ENCODE results near the gene NOL12. TPM values are rescaled to one million over a fixed set of nuclear protein-coding genes. Genes with fewer than 3 reads are reported as not detected.
"Not testable (repeated sequence)": the region's sequence is repeated elsewhere in the genome, so short reads cannot be mapped to it uniquely, and the experiment has no call there.

NOL12 gene
- polyA plus RNA-seq (2014; cell fraction: cytosol; rRNA removed): 66.1 and 69.1 TPM in 2 replicates
- polyA plus RNA-seq (2014; cell fraction: nucleus; rRNA removed): 81.1 and 85.1 TPM in 2 replicates

DNA sequence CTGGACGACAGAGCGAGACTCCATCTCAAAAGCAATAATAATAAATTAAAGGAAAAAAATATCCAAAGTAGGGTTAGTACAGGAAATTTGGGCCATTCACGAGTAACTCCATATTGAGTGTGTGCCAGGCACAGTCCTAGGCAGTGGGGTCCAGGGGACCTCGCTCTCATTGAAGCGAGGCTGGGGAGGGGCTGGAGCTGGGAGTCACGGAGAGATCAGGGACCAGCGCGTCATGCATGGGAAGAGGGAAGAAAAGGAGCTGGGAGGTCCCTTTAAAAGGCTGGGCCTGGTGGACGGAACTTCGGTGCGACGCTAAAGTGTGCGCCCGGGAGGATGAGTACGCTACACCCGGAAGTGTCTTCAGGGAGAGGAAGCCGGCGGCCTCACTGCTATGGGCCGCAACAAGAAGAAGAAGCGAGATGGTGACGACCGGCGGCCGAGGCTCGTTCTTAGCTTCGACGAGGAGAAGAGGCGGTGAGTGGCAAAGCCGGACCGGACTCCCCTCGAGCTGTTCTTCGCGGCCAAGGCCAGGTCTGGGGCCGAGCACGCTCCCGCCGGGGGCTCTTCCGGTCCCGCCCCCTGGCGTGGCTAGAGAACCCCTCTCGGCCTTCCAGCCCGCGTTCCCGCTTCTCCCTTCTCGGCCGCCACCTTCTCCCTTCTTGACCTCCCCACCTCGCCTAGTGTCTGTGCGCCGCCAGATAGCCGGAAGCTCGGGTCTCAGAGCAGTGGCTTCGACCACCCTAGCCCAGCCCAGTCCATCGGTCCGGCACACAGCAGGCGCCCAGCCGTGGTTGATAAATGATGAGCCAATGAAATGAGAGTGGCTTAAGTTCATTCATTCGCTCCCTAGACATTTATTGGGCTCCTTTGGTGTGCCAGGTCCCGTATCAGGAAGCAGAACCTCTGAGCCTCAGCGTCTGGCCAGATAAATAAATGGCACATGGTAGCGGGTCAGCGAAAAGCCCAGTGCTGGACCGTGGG, at the start of gene NOL12:
NOL12 (plus strand) TSS at position 342 of the 981 bp plus-strand sequence; CDS start at position 392, 50 bp downstream.
- DNase-seq (ENCODE audit: low spot score): peak; percentile 95

DNA sequence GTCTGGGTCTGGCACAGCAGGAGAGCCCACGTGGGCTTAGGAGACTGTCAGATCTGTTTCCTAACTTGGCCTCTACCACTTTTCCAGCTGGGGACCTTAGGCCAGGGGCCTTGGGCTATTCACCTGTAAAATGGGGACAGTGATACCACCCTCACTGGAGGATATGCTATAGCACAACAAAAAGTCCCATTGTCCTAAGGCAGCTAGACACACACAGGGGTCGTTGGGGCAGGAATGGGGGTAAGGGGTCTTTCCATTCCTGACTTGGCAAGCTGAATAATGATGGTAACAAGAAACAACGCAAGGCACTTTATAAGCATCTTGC, 49.2 kb upstream of the NOL12 start:
- DNase-seq (ENCODE audit: low spot score): no peak

DNA sequence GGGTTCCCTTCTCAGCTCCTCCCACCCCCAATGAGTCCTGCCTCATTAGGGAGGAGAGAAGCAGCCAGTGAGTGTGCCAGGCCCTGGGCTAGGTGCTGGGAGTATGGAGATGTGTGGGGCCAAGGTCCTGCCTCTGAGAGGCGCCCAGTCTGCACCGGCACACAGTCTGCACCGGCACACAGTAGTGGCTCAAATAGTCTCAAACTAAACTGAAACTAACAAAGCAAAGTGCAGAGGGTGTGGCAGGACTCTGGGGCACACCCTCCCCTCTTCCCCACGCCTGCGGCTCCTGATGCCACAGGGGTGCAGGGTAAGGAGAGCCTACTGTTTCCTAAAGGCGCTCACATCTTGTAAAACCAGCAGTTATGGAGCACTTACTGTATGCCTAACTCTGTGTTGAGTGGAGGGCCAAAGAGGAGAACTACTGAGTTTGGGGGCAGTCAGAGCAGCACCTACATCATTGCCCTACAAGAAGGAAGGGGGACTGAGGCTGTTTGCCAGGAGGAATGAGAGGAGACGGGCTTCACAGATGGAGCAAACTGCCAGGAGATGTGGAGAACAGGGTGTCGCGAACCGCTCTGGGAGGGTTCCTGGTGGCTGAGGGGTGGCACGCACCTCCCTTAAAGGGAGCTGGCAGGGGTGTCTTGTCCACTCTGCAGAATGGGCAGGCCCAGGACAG, 47.6 kb upstream of the NOL12 start:
- DNase-seq (ENCODE audit: low spot score): no peak

GRCh38 chr22:37639070-37639760, 46.9 kb upstream of the NOL12 start, which contains the start of gene SH3BP1:
SH3BP1 (plus strand) TSS chr22:37639669; CDS start chr22:37639788, 119 bp downstream.
- DNase-seq (ENCODE audit: low spot score): no peak

GRCh38 chr22:37639771-37640590, 46.2 kb upstream of the NOL12 start:
- no peak for DNase-seq (ENCODE audit: low spot score)

- DNase-seq (ENCODE audit: low spot score): no peak
Measured at GRCh38 chr22:37640591-37641560, 45.3 kb upstream of the NOL12 start.

GRCh38 chr22:37641561-37641949, 44.6 kb upstream of the NOL12 start:
- no peak for DNase-seq (ENCODE audit: low spot score)

DNA sequence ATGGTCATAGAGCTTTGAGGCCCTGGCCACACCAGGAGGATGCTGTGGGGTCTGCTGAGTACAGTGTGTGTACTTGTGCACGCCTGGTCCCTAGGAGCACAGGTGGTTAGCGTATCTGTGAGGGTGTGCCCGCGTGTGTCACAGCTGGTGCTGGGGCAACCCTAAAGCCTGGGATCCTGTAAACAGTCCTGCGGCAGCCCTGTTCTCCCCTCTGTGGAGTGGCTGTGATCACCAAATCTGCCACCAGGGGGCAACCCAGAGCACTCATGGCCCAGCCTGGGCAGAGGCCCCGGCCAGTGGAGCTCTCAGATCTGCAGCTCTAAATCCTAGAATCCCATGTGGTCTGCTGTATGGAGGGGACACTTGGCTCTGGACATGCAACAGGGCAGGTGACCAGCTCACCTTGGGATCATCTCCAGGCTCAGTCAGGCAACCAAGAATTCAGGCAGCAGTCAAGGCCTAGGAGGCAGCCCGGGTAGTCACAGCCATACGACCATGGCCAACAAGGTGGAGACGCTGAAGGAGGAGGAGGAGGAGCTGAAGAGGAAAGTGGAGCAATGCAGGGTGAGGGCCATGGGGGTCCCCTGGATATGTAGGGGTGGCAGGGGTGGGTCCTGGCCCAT, 42.8 kb upstream of the NOL12 start:
- peak; percentile 75 for DNase-seq (ENCODE audit: low spot score)

- DNase-seq (ENCODE audit: low spot score): no peak
Measured at GRCh38 chr22:37647317-37647716, 38.8 kb upstream of the NOL12 start.

DNA sequence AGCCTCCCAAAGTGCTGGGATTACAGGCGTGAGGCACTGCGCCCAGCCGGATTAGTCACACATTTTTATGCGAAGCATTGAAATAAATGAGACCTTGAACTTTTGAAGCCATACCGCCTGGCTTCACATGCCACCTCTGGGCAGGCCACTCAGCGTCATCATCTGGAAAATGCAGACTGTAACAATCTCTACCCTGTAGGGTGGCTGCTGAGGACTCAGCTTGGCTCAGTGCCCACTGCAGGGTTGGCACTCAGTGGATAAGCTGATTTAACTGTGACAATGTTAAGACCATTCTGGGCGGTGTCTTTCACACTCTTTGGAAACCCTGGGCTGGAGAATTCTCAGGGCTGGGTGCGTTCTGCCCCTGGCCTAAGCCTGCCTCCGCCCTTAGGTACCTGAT, 38.2 kb upstream of the NOL12 start:
- DNase-seq (ENCODE audit: low spot score): no peak

DNA sequence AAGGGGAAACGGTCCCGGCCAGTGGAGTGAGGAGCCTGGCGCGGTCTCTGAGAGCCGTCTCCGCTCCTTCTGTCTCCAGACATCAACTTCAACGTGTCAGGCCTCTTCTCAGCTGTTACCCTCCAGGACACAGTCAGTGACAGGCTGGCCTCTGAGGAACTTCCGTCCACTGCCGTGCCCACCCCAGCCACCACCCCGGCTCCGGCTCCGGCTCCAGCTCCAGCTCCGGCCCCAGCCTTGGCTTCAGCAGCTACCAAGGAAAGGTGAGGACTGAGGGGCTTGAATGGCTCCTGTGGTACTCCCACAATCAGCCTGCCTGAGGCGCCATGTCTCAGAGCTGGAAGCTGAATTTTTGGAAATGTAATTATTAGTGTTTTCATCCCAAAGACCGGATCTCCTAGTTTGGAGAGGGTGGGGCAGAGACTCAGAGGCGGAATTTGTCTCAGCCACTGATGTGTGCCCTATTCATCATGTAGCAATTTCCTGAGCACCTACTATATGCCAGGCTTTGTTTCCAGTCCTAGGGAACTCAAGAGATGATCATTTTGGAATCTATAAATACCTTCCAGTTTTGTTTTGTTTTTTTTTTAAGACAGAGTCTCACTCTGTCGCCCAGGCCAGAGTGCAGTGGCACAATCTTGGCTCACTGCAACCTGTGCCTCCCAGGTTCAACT, 35.5 kb upstream of the NOL12 start:
- no peak for DNase-seq (ENCODE audit: low spot score)

DNA sequence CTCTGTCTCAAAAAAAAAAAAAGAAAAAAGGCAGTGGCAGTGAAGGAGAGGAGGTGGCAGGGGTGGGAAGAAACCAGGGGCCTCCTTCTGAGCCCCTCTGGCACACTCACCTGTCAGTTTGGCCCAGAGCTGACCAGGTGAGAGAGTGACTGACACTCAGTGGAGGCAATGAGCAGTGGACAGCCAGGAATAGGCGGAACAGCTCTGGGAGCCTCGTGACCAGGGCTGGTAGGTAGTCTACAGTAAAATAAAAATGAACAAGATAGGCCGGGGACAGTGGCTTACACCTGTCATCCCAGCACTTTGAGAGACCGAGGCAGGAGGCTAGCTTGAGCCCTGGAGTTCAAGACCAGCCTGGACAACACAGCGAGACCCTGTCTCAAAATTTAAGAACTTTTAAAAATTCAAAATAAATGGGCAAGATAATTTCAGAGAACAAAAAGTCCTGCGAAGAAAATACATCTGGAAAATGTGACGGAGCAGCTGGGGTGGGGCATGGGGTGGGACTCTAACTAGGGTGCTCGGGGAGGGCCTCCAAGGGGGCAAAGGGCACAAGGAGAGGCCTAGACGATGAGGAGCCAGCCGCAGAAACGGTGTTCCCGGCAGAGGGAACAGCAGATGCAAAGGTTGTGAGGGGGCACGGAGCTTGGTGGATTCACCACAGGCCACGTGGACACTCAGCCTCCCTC, 31.4 kb upstream of the NOL12 start:
- DNase-seq (ENCODE audit: low spot score): no peak

GRCh38 chr22:37655252-37655563, 30.9 kb upstream of the NOL12 start:
- DNase-seq (ENCODE audit: low spot score): no peak

- not testable (repeated sequence) for DNase-seq (ENCODE audit: low spot score)
Measured at GRCh38 chr22:37656583-37656982, 29.6 kb upstream of the NOL12 start.

GRCh38 chr22:37657590-37658132, 28.5 kb upstream of the NOL12 start:
- no peak for DNase-seq (ENCODE audit: low spot score)

- peak; percentile 100 for DNase-seq (ENCODE audit: low spot score)
Measured at GRCh38 chr22:37658133-37659065, 27.7 kb upstream of the NOL12 start, which contains the start of gene PDXP. PDXP (plus strand) TSS chr22:37658723; CDS start chr22:37658783, 60 bp downstream.

All from SK-N-DZ (cell line).